GM18867 (cell line): ENCODE results near the gene FAU.

Experiments used
- ATAC-seq: cut with Tn5 transposase; IDR thresholded peaks from one replicate; pipeline ENCODE4 v1.9.1; 2021; ENCODE audit warnings: mild to moderate bottlenecking, moderate library complexity; ENCODE audit not compliant: unreplicated experiment

FAU gene

GRCh38 chr11:65109231-65110198, 12.4 kb downstream of the FAU start:
- no peak for ATAC-seq

- ATAC-seq, result no peak
These were observed 13.3 kb downstream of the FAU start for GRCh38 chr11:65108469-65109123.

GRCh38 chr11:65107751-65108468, 14.0 kb downstream of the FAU start:
- no peak for ATAC-seq

- ATAC-seq, result no peak
These were observed 14.9 kb downstream of the FAU start for GRCh38 chr11:65107078-65107477.

- ATAC-seq, result no peak
These were observed 17.3 kb downstream of the FAU start for GRCh38 chr11:65104628-65105027.

GRCh38 chr11:65103476-65103875, 18.5 kb downstream of the FAU start:
- ATAC-seq, result no peak

GRCh38 chr11:65102142-65103095, 19.5 kb downstream of the FAU start:
- no peak for ATAC-seq

- ATAC-seq, result no peak
These were observed 21.1 kb downstream of the FAU start for GRCh38 chr11:65100674-65101350.

- no peak for ATAC-seq
These were observed 25.0 kb downstream of the FAU start for GRCh38 chr11:65096926-65097325.

GRCh38 chr11:65095974-65096806, 25.7 kb downstream of the FAU start, which contains the start of gene VPS51:
Gene VPS51, plus strand, starts transcription at chr11:65096214. Its CDS starts 37 bp downstream, at chr11:65096251.
- ATAC-seq, result peak; percentile 75

GRCh38 chr11:65095427-65095826, 26.5 kb downstream of the FAU start:
- ATAC-seq, result no peak

- ATAC-seq, result no peak
These were observed 31.3 kb downstream of the FAU start for GRCh38 chr11:65090628-65091027.

- ATAC-seq, result no peak
These were observed 32.3 kb downstream of the FAU start for GRCh38 chr11:65089621-65090020.

- no peak for ATAC-seq
These were observed 34.1 kb downstream of the FAU start for GRCh38 chr11:65087827-65088226.

- ATAC-seq, result no peak
These were observed 34.7 kb downstream of the FAU start for GRCh38 chr11:65087216-65087615.

- no peak for ATAC-seq
These were observed 35.1 kb downstream of the FAU start for GRCh38 chr11:65086809-65087208.

- ATAC-seq, result no peak
These were observed 36.5 kb downstream of the FAU start for GRCh38 chr11:65085446-65085845.

GRCh38 chr11:65084598-65085375, 37.1 kb downstream of the FAU start:
- ATAC-seq, result peak; percentile 4
